HepG2 (cell line): ENCODE results near the gene TUBG2. TPM values are rescaled to one million over a fixed set of nuclear protein-coding genes. Genes with fewer than 3 reads are reported as not detected.
A peak's percentile ranks its signal among the peaks of the same experiment; 100 is the strongest.

ENCODE experiments used
- BCLAF1 ChIP-seq: fragments of 450-650 bp; IDR thresholded peaks from 2 replicates; pipeline ENCODE4 v1.6.1; 2017; ENCODE audit warnings: mild to moderate bottlenecking
- EP300 ChIP-seq, 3 experiments: sonication (generic) in 1 of 3; formaldehyde crosslinking in 1 of 3; IDR thresholded peaks; 2 replicates each; pipeline versions ENCODE4 v1.5.1 to v1.6.1; 2011 to 2020; ENCODE audit warnings: low read depth in 2 of 3, low read length in 2 of 3, borderline replicate concordance in 1 of 3, improper control_type of control experiment in 1 of 3, mild to moderate bottlenecking in 1 of 3, missing genetic modification reagents in 1 of 3, moderate library complexity in 1 of 3
- HMGXB4 ChIP-seq, 2 experiments: sonication (generic) in 1 of 2; formaldehyde crosslinking in 1 of 2; IDR thresholded peaks; 2 replicates each; pipeline versions ENCODE4 v1.4.0 to v1.6.1; 2018 to 2020; ENCODE audit warnings: missing genetic modification reagents in 2 of 2, borderline replicate concordance in 1 of 2, low read depth in 1 of 2, mild to moderate bottlenecking in 1 of 2, missing biosample characterization in 1 of 2
- HNRNPK ChIP-seq: fragments of 200-400 bp; formaldehyde crosslinking; IDR thresholded peaks from 2 replicates; pipeline ENCODE4 v1.6.1; 2018; ENCODE audit warnings: low read length, low read depth, moderate library complexity, mild to moderate bottlenecking; ENCODE audit not compliant: poor library complexity, severe bottlenecking
- HOXA9 ChIP-seq: sonication (generic); formaldehyde crosslinking; IDR thresholded peaks from 2 replicates; pipeline ENCODE4 v1.8.1; 2022; ENCODE audit warnings: missing genetic modification reagents, mild to moderate bottlenecking, moderate library complexity, borderline replicate concordance
- KDM2A ChIP-seq: sonication (generic); formaldehyde crosslinking; IDR thresholded peaks from 2 replicates; pipeline ENCODE4 v1.4.0; 2020; ENCODE audit warnings: low read depth, missing genetic modification reagents, borderline replicate concordance
- PBX2 ChIP-seq: IDR thresholded peaks from 2 replicates; pipeline ENCODE4 v1.6.1; 2016; ENCODE audit warnings: control low read depth
- SOX6 ChIP-seq, 2 experiments: fragments of 450-650 bp in 1 of 2; sonication (generic) in 1 of 2; formaldehyde crosslinking in 1 of 2; IDR thresholded peaks; 2 replicates each; pipeline versions ENCODE4 v1.4.0 to v1.6.1; 2017 to 2020; ENCODE audit warnings: antibody characterized with exemption in 1 of 2, mild to moderate bottlenecking in 1 of 2, missing genetic modification reagents in 1 of 2
- TBX3 ChIP-seq: fragments of 450-650 bp; IDR thresholded peaks from 2 replicates; pipeline ENCODE4 v1.6.1; 2017; ENCODE audit warnings: antibody characterized with exemption, mild to moderate bottlenecking, inconsistent platforms, borderline replicate concordance
- TRAFD1 ChIP-seq: sonication (generic); formaldehyde crosslinking; IDR thresholded peaks from 2 replicates; pipeline ENCODE4 v1.5.1; 2020; ENCODE audit warnings: missing genetic modification reagents, mild to moderate bottlenecking, borderline replicate concordance
- USF2 ChIP-seq, 2 experiments: sonication (generic) in 1 of 2; formaldehyde crosslinking in 1 of 2; IDR thresholded peaks; 2 replicates each; pipeline versions ENCODE4 v1.5.1 to v1.6.1; 2011 to 2020; ENCODE audit warnings: borderline replicate concordance in 1 of 2, low read depth in 1 of 2, low read length in 1 of 2, mild to moderate bottlenecking in 1 of 2, missing genetic modification reagents in 1 of 2, moderate library complexity in 1 of 2
- ZBTB3 ChIP-seq: sonication (generic); formaldehyde crosslinking; IDR thresholded peaks from 2 replicates; pipeline ENCODE4 v1.4.0; 2020; ENCODE audit warnings: low read depth, mild to moderate bottlenecking, moderate library complexity, missing genetic modification reagents, borderline replicate concordance
- ZBTB38 ChIP-seq: sonication (generic); formaldehyde crosslinking; IDR thresholded peaks from 2 replicates; pipeline ENCODE4 v1.5.1; 2020; ENCODE audit warnings: mild to moderate bottlenecking, missing genetic modification reagents
- ZNF337 ChIP-seq: sonication (generic); formaldehyde crosslinking; IDR thresholded peaks from 2 replicates; pipeline ENCODE4 v1.5.1; 2020; ENCODE audit warnings: missing genetic modification reagents, low read depth, mild to moderate bottlenecking, borderline replicate concordance
- ZSCAN12 ChIP-seq: sonication (generic); formaldehyde crosslinking; IDR thresholded peaks from 2 replicates; pipeline ENCODE4 v1.9.0; 2021; ENCODE audit warnings: mild to moderate bottlenecking, missing genetic modification reagents
- polyA plus RNA-seq, 8 experiments: library from polyadenylated mRNA; depleted of rRNA in 3 of 8; stranded (reverse) in 7 of 8; unstranded in 1 of 8; fragments of >200 nt; fragmentation: Illumina TruSeq in 4 of 8; extraction: Trizol in 4 of 8; gene quantifications; 2 replicates each; pipeline versions ENCODE4 v1.2.1 to v1.2.3, GENCODE V29; 2011 to 2016; ENCODE audit warnings: low read depth in 4 of 8, missing spikeins in 1 of 8, mixed read lengths in 1 of 8; ENCODE audit not compliant: insufficient read depth in 1 of 8
- total RNA-seq, 5 experiments: library from RNA; depleted of rRNA; stranded (reverse); fragments of >200 nt; fragmentation: Illumina TruSeq; extraction: Trizol; gene quantifications; 2 replicates each; pipeline ENCODE4 v1.2.3, GENCODE V29; 2016; ENCODE audit warnings: low read depth in 1 of 5

Gene TUBG2
- total and polyA plus RNA-seq, 2 of the 13 experiments (the other 11 are each of a cell fraction or from before 2014, with no cell fraction given): 16.0 to 42.3 TPM

- no peak for TF ChIP-seq PBX2
- no peak for TF ChIP-seq ZSCAN12
- TF ChIP-seq SOX6 (IDR thresholded peaks at IDR 0.05): no peak
- peak; percentile 72 for TF ChIP-seq SOX6 (CRISPR knock-in tag; IDR thresholded peaks at IDR 0.05)
- no peak for TF ChIP-seq TBX3
- no peak for TF ChIP-seq EP300 (IDR thresholded peaks at IDR 0.05; ENCODE audit: low read depth in 2 of 2, low read length in 2 of 2)
- peak; percentile 51; the same call in 1 of the 2 replicates for TF ChIP-seq EP300 (CRISPR knock-in tag; IDR thresholded peaks at IDR 0.05; ENCODE audit: borderline replicate concordance)
- no peak for TF ChIP-seq TRAFD1 (CRISPR knock-in tag)
- TF ChIP-seq ZBTB3 (CRISPR knock-in tag): no peak
- no peak for TF ChIP-seq USF2 (IDR thresholded peaks at IDR 0.05; ENCODE audit: low read depth, low read length)
- no peak for TF ChIP-seq USF2 (CRISPR knock-in tag; IDR thresholded peaks at IDR 0.05; ENCODE audit: borderline replicate concordance)
- TF ChIP-seq HOXA9 (CRISPR knock-in tag): no peak
- no peak for TF ChIP-seq ZNF337 (CRISPR knock-in tag)
- peak; percentile 41; the same call in 1 of the 2 replicates for TF ChIP-seq KDM2A
- no peak; the same call in 1 of the 2 replicates for TF ChIP-seq ZBTB38 (CRISPR knock-in tag)
- TF ChIP-seq HMGXB4 (CRISPR knock-in tag; IDR thresholded peaks at IDR 0.05; ENCODE audit: borderline replicate concordance in 1 of 2, low read depth in 1 of 2): peak; percentile 54 to 76; a peak in 3 of 4 replicates
- peak; percentile 100 for TF ChIP-seq HNRNPK
- no peak for TF ChIP-seq BCLAF1
These were observed at the start of gene TUBG2 (continued) for GRCh38 chr17:42659079-42659931.
